Daoy (cell line): ENCODE data around the gene PCDHGA9. TPM values are rescaled to one million over a fixed set of nuclear protein-coding genes. Genes with fewer than 3 reads are reported as not detected.
"Not testable (repeated sequence)": the region's sequence is repeated elsewhere in the genome, so short reads cannot be mapped to it uniquely, and the experiment has no call there.

Experiments
- DNase-seq: peaks from one replicate; pipeline ENCODE4 v3.0.0-alpha.2; 2015; ENCODE audit warnings: low read depth
- total RNA-seq: library from RNA; depleted of rRNA; stranded (reverse); fragments of >200 nt; shearing (Covaris generic); gene quantifications from 2 replicates; pipeline ENCODE4 v1.2.3, GENCODE V29; 2014

Gene PCDHGA9
- total RNA-seq, 1 experiment from 2014 or later = 1.2 TPM

- no peak for DNase-seq
These were observed 19.2 kb upstream of the PCDHGA9 start for GRCh38 chr5:141383345-141383744.

- no peak for DNase-seq
These were observed 17.9 kb upstream of the PCDHGA9 start for GRCh38 chr5:141384471-141385267.

GRCh38 chr5:141387557-141388311 is 14.8 kb upstream of the PCDHGA9 start, which contains the start of gene PCDHGB4:
PCDHGB4 (plus strand) TSS chr5:141387698; CDS start chr5:141387885, 187 bp downstream.
- not testable (repeated sequence) for DNase-seq

- DNase-seq = no peak
These were observed 13.9 kb upstream of the PCDHGA9 start for GRCh38 chr5:141388661-141389060.

- no peak for DNase-seq
These were observed 13.2 kb upstream of the PCDHGA9 start for GRCh38 chr5:141389153-141390042.

GRCh38 chr5:141392429-141393198 is 10.0 kb upstream of the PCDHGA9 start, which contains the start of gene PCDHGA8:
PCDHGA8 (plus strand) TSS chr5:141392633; CDS start chr5:141392814, 181 bp downstream.
- DNase-seq = no peak

- DNase-seq = no peak
These were observed 9.3 kb upstream of the PCDHGA9 start for GRCh38 chr5:141393267-141393666.

- not testable (repeated sequence) for DNase-seq
These were observed 8.0 kb upstream of the PCDHGA9 start for GRCh38 chr5:141394401-141395187.

- not testable (repeated sequence) for DNase-seq
These were observed 4.6 kb upstream of the PCDHGA9 start, which contains the start of gene PCDHGB5 for GRCh38 chr5:141397756-141398551. PCDHGB5 (plus strand) TSS chr5:141397947; CDS start chr5:141398128, 181 bp downstream.

GRCh38 chr5:141398608-141399007 is 4.0 kb upstream of the PCDHGA9 start:
- no peak for DNase-seq

- DNase-seq = no peak
These were observed 2.9 kb upstream of the PCDHGA9 start for GRCh38 chr5:141399555-141400258.

GRCh38 chr5:141403387-141403786 is 809 bp downstream of the PCDHGA9 start:
- no peak for DNase-seq

GRCh38 chr5:141407790-141408505 is 5.4 kb downstream of the PCDHGA9 start, which contains the start of gene PCDHGB6:
PCDHGB6 (plus strand) TSS chr5:141408021; CDS start chr5:141408203, 182 bp downstream.
- DNase-seq = peak; percentile 67

GRCh38 chr5:141409598-141410306 is 7.2 kb downstream of the PCDHGA9 start:
- DNase-seq = no peak

GRCh38 chr5:141411575-141411974 is 9.0 kb downstream of the PCDHGA9 start:
- no peak for DNase-seq

GRCh38 chr5:141412854-141413539 is 10.4 kb downstream of the PCDHGA9 start, which contains the start of gene PCDHGA10:
PCDHGA10 (plus strand) TSS chr5:141412987; CDS start chr5:141413176, 189 bp downstream.
- peak; percentile 30 for DNase-seq
